Right hindlimb (tissue), 1 donor: ENCODE results near the gene IL17RD.

Experiments used
- DNase-seq: peaks from one replicate; pipeline ENCODE4 v3.0.0-alpha.2; 2018

The IL17RD gene

GRCh38 chr3:57158813-57159738 is 6.1 kb downstream of the IL17RD start:
- no peak for DNase-seq

GRCh38 chr3:57158325-57158724 is 6.8 kb downstream of the IL17RD start:
- no peak for DNase-seq

GRCh38 chr3:57157545-57157944 is 7.6 kb downstream of the IL17RD start:
- DNase-seq: no peak

- DNase-seq: no peak
Observed at GRCh38 chr3:57155310-57155643, 9.9 kb downstream of the IL17RD start.

- DNase-seq: no peak
Observed at GRCh38 chr3:57154470-57155309, 10.5 kb downstream of the IL17RD start.

GRCh38 chr3:57152151-57153143 is 12.7 kb downstream of the IL17RD start:
- peak; percentile 64 for DNase-seq

- no peak for DNase-seq
Observed at GRCh38 chr3:57151749-57152148, 13.4 kb downstream of the IL17RD start.

GRCh38 chr3:57151021-57151449 is 14.1 kb downstream of the IL17RD start:
- DNase-seq: no peak

GRCh38 chr3:57150113-57150581 is 15.0 kb downstream of the IL17RD start:
- DNase-seq: peak; percentile 74

- no peak for DNase-seq
Observed at GRCh38 chr3:57147071-57147470, 18.1 kb downstream of the IL17RD start.

- DNase-seq: no peak
Observed at GRCh38 chr3:57145852-57146251, 19.3 kb downstream of the IL17RD start.

- DNase-seq: no peak
Observed at GRCh38 chr3:57144952-57145351, 20.2 kb downstream of the IL17RD start.

GRCh38 chr3:57143886-57144459 is 21.2 kb downstream of the IL17RD start:
- no peak for DNase-seq

GRCh38 chr3:57142411-57142723 is 22.8 kb downstream of the IL17RD start:
- peak; percentile 70 for DNase-seq

GRCh38 chr3:57141719-57142410 is 23.3 kb downstream of the IL17RD start:
- DNase-seq: no peak

GRCh38 chr3:57140894-57141293 is 24.3 kb downstream of the IL17RD start:
- no peak for DNase-seq

- DNase-seq: no peak
Observed at GRCh38 chr3:57135964-57136719, 29.0 kb downstream of the IL17RD start.

- DNase-seq: no peak
Observed at GRCh38 chr3:57133157-57133556, 32.0 kb downstream of the IL17RD start.

- no peak for DNase-seq
Observed at GRCh38 chr3:57132674-57133073, 32.5 kb downstream of the IL17RD start.

- DNase-seq: no peak
Observed at GRCh38 chr3:57131210-57131588, 34.0 kb downstream of the IL17RD start.
